ENCODE measurements around the gene PARN. TPM values are rescaled to one million over a fixed set of nuclear protein-coding genes. Genes with fewer than 3 reads are reported as not detected.
"Not testable (repeated sequence)": the region's sequence is repeated elsewhere in the genome, so short reads cannot be mapped to it uniquely, and the experiment has no call there.

Gene PARN
- total RNA-seq, 1 experiment from 2014 or later: 30.7 TPM

DNA sequence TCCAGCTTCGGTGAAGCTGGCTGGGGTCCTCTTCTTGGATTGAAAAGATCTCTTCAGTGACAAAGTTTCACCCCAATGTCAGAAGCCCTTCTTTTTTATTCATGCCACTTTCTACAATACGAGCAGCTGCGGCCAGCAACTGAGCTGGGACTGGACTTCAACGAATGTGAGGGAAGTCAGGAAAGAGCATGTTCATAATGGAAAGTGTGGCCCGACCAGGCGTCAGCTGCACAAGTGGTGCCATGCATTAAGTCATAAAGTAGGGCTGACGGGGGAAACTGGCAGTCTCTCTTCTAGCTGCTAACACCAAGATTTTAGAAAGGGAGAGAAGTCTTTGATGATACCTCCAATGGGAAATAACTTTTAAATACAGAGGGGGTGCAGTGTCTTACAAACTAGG lies 192.6 kb downstream of the PARN start:
- no peak for DNase-seq
- no peak overlapping the region for H3K4me3 Mint-ChIP-seq (ENCODE audit: unreplicated experiment)
- TF ChIP-seq, protein P1, sequence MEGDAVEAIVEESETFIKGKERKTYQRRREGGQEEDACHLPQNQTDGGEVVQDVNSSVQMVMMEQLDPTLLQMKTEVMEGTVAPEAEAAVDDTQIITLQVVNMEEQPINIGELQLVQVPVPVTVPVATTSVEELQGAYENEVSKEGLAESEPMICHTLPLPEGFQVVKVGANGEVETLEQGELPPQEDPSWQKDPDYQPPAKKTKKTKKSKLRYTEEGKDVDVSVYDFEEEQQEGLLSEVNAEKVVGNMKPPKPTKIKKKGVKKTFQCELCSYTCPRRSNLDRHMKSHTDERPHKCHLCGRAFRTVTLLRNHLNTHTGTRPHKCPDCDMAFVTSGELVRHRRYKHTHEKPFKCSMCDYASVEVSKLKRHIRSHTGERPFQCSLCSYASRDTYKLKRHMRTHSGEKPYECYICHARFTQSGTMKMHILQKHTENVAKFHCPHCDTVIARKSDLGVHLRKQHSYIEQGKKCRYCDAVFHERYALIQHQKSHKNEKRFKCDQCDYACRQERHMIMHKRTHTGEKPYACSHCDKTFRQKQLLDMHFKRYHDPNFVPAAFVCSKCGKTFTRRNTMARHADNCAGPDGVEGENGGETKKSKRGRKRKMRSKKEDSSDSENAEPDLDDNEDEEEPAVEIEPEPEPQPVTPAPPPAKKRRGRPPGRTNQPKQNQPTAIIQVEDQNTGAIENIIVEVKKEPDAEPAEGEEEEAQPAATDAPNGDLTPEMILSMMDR (IDR thresholded peaks at IDR 0.05; ENCODE audit: insufficient read depth in 1 of 2, low read depth in 1 of 2, low read length in 1 of 2, severe bottlenecking in 1 of 2, unreplicated experiment in 1 of 2): no peak
- no peak overlapping the region for H3K27ac Mint-ChIP-seq (ENCODE audit: unreplicated experiment)
- no peaks in the 10 kb centered on the region for H3K4me1 ChIP-seq
- H3K36me3 Mint-ChIP-seq (ENCODE audit: insufficient read depth, unreplicated experiment): peaks cover 16% of the 10 kb centered on the region
- POLR2A ChIA-PET: no interaction called here
- no peaks in the 10 kb centered on the region for H3K4me1 Mint-ChIP-seq (ENCODE audit: low read depth, unreplicated experiment)
- H3K27me3 Mint-ChIP-seq (ENCODE audit: insufficient read depth, unreplicated experiment): no peaks in the 10 kb centered on the region
- H3K9me3 ChIP-seq: no peaks in the 10 kb centered on the region
- no peak overlapping the region for H3K4me3 ChIP-seq (ENCODE audit: low read depth, low read length)
- no peaks in the 10 kb centered on the region for H3K36me3 ChIP-seq (ENCODE audit: control insufficient read depth, insufficient read depth, low read length)
- CTCF ChIA-PET: no interaction called here
- no TSS peak for BruUV-seq (replicated peaks)
- H3K9me3 Mint-ChIP-seq (ENCODE audit: unreplicated experiment): no peaks in the 10 kb centered on the region
- H3K27me3 ChIP-seq (replicated peaks; ENCODE audit: control insufficient read depth, insufficient read depth, low read length): no peaks in the 10 kb centered on the region
- intact Hi-C loops (cut with micrococcal nuclease; ENCODE audit: unreplicated experiment): no loop called here

DNA sequence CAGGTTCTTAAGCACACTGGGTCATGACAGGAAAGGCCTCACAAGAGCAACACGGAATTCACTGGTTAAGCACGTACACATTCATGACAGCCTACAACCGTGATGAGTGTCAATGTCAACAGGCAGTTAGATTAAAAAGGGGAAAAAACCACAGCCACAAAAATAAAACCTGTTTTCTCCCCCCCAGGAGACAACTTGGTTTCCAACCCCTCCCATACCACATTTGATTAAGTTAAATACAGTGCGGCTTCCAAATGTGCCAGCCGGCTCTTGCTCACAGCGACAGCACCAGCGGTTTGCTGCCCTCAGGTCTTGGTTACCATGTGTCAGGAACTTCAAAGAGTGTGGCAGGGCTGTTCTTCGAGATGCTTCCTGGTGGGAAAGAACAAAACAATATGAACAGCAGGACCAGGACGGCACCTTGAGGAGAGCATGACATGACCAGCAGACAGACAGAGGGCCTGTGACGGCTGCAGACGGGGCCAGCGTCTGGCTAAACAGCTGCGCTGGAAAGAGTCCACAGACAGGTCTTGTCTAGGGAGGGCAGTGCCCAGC lies 193.6 kb downstream of the PARN start:
- H3K4me1 Mint-ChIP-seq (ENCODE audit: low read depth, unreplicated experiment): no peaks in the 10 kb centered on the region
- TF ChIP-seq, protein P1 (IDR thresholded peaks at IDR 0.05; ENCODE audit: insufficient read depth in 1 of 2, low read depth in 1 of 2, low read length in 1 of 2, severe bottlenecking in 1 of 2, unreplicated experiment in 1 of 2): no peak
- peaks cover 16% of the 10 kb centered on the region for H3K36me3 Mint-ChIP-seq (ENCODE audit: insufficient read depth, unreplicated experiment)
- H3K9me3 Mint-ChIP-seq (ENCODE audit: unreplicated experiment): no peaks in the 10 kb centered on the region
- Histone ChIP-seq H3K27me3 (replicated peaks; ENCODE audit: control insufficient read depth, insufficient read depth, low read length) (no peaks in the 10 kb centered on the region), H3K36me3 (ENCODE audit: control insufficient read depth, insufficient read depth, low read length) (no peaks in the 10 kb centered on the region), H3K4me3 (ENCODE audit: low read depth, low read length) (no peak overlapping the region), H3K9me3 (no peaks in the 10 kb centered on the region), H3K4me1 (no peaks in the 10 kb centered on the region)
- intact Hi-C loops (cut with micrococcal nuclease; ENCODE audit: unreplicated experiment): no loop called here
- no TSS peak for BruUV-seq (replicated peaks)
- H3K4me3 Mint-ChIP-seq (ENCODE audit: unreplicated experiment): no peak overlapping the region
- ChIA-PET CTCF (no interaction called here), POLR2A (no interaction called here)
- DNase-seq: no peak
- no peak overlapping the region for H3K27ac Mint-ChIP-seq (ENCODE audit: unreplicated experiment)
- no peaks in the 10 kb centered on the region for H3K27me3 Mint-ChIP-seq (ENCODE audit: insufficient read depth, unreplicated experiment)

DNA sequence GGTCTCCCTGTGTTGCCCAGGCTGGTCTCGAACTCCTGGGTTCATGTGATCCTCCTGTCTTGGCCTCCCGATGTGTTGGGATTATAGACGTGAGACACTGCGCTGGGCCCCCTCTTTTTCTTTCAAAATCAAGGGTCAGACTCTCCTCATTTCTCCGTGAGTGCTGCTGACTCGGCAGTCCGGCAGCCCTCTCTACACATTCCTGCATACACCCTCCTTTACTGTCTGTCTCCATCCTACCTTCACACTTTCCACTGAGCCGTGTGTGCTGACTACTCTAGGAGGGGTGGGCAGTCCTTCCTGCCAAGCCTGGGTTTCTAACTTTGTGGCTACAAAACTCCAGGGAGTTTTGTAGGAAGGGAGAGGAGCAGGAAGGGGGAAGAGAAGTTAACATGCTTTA lies 195.2 kb downstream of the PARN start:
- no TSS peak for BruUV-seq (replicated peaks)
- DNase-seq: no peak
- POLR2A ChIA-PET: no interaction called here

DNA sequence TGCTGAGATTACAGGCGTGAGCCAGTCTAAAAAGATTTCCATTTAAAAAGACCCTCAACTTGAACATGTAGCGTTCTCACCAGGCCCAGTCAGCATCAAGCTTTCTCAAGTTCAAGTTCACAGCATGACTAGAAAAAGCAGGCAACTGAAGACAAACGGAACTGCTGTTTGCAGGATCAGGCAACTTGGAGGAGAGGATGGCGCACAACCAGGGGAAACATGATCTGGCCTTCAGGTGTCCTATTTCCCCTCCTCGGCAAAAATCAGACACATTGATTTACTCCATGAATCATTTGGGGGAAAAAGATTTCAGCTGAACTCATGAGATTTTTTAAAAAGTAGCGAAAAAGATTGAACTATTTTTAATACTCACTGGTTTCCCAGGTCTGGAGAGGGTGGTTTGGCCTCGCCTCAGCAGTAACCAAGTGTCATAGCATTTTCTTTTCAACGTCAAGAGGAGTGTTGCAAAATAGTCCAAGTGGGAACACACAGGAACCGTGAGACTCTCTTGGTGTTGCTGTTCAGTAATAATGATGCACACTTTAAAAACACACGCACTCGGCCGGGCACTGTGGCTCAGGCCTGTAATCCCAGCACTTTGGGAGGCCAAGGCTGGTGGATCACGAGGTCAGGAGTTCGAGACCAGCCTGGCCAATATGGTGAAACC lies 201.0 kb downstream of the PARN start:
- not testable (repeated sequence) for BruUV-seq (replicated peaks)
- CTCF ChIA-PET: interaction anchor here (0.7 kb wide), 1 partner anchor 87 kb away, joined by 3 read pairs; no protein-coding TSS in a partner anchor

More for the DNA sequence above, 195.2 kb downstream of the PARN start:
- no peaks in the 10 kb centered on the region for H3K36me3 ChIP-seq (ENCODE audit: control insufficient read depth, insufficient read depth, low read length)
- H3K4me1 Mint-ChIP-seq (ENCODE audit: low read depth, unreplicated experiment): no peaks in the 10 kb centered on the region
- no peak overlapping the region for H3K4me3 Mint-ChIP-seq (ENCODE audit: unreplicated experiment)
- intact Hi-C loops (cut with micrococcal nuclease; ENCODE audit: unreplicated experiment): no loop called here
- H3K27me3 Mint-ChIP-seq (ENCODE audit: insufficient read depth, unreplicated experiment): no peaks in the 10 kb centered on the region
- H3K36me3 Mint-ChIP-seq (ENCODE audit: insufficient read depth, unreplicated experiment): peaks cover 16% of the 10 kb centered on the region
- TF ChIP-seq, protein P1 (IDR thresholded peaks at IDR 0.05; ENCODE audit: insufficient read depth in 1 of 2, low read depth in 1 of 2, low read length in 1 of 2, severe bottlenecking in 1 of 2, unreplicated experiment in 1 of 2): no peak
- no peaks in the 10 kb centered on the region for H3K27me3 ChIP-seq (replicated peaks; ENCODE audit: control insufficient read depth, insufficient read depth, low read length)
- no peak overlapping the region for H3K4me3 ChIP-seq (ENCODE audit: low read depth, low read length)
- CTCF ChIA-PET: no interaction called here
- no peaks in the 10 kb centered on the region for H3K4me1 ChIP-seq
- peak overlapping the region; percentile 56 for H3K27ac Mint-ChIP-seq (ENCODE audit: unreplicated experiment)
- H3K9me3 Mint-ChIP-seq (ENCODE audit: unreplicated experiment): no peaks in the 10 kb centered on the region
- no peaks in the 10 kb centered on the region for H3K9me3 ChIP-seq

More for the DNA sequence above, 201.0 kb downstream of the PARN start:
- H3K27me3 Mint-ChIP-seq (ENCODE audit: insufficient read depth, unreplicated experiment); H3K4me1 ChIP-seq; POLR2A ChIA-PET; H3K4me3 Mint-ChIP-seq (ENCODE audit: unreplicated experiment); intact Hi-C loops (cut with micrococcal nuclease; ENCODE audit: unreplicated experiment); H3K27me3 ChIP-seq (replicated peaks; ENCODE audit: control insufficient read depth, insufficient read depth, low read length); H3K36me3 ChIP-seq (ENCODE audit: control insufficient read depth, insufficient read depth, low read length); H3K4me3 ChIP-seq (ENCODE audit: low read depth, low read length); H3K4me1 Mint-ChIP-seq (ENCODE audit: low read depth, unreplicated experiment); DNase-seq; H3K9me3 ChIP-seq; H3K36me3 Mint-ChIP-seq (ENCODE audit: insufficient read depth, unreplicated experiment); H3K27ac Mint-ChIP-seq (ENCODE audit: unreplicated experiment); H3K9me3 Mint-ChIP-seq (ENCODE audit: unreplicated experiment): not testable (repeated sequence)

All from Caco-2 (cell line).